ENCODE results near the gene CERS2. TPM values are rescaled to one million over a fixed set of nuclear protein-coding genes. Genes with fewer than 3 reads are reported as not detected.

The CERS2 gene
- total and polyA plus RNA-seq, 8 donors: 213 to 359 (median 260) TPM

DNA sequence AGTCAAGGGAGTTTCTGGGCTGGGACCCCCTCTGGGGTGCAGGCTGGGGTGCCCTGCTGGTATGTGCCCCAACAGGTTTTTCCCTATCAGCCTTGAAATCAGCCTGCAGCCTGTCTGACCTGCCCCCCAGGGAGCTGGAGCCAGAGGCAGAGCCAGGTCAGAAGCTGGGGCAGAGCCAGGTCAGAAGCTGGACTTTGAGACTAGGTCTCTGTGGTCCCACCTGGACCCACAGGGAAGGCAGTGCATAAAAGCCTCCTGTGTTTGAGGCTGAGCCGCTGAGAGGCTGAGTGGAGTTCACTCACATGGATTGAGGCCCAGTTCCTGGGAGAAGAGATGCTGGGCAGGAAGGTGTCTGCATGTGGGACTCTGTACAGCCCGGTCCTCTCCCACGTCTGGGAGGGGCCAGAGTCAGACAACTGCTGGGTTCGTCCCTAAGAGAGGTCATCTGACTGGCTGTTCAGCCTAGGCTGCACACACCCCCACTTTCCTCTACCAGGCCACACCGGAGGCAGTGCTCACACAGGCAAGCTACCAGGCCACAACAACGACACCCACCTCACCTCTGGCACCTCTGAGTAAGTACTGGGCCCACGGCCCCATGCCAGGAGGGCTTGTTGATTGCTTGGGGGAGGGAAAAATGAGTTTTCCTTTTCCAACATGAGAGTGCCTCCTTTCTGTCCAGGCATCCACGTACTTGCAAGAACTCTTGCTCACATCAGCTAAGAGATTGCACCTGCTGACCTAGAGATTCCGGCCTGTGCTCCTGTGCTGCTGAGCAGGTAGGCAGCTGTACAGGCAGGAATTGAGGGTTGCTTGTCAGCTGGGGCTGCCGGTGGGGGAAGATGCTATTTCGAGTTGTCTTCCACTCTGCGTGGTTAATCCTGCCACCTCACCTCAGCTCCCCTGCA is 7.4 kb upstream of the CERS2 start, which contains the start of gene ANXA9:
Gene ANXA9, plus strand, starts transcription at position 488 of the 908 bp plus-strand sequence. CDS start 814 bp downstream, outside the sequence.
- H3K4me1 ChIP-seq: peaks cover 17 to 33% of the 10 kb centered on the region in 2 donors
- intact Hi-C loops (cut with DNase I): no loop called here
- H3K36me3 ChIP-seq: no peaks in the 10 kb centered on the region
- ATAC-seq (peak; percentile 59), DNase-seq (peak in 1 of 4 donors; percentile 61)
- peak within 1 kb of the TSS in 1 of 2 donors; percentile 7 for H3K27ac ChIP-seq
- H3K27me3 ChIP-seq: no peaks in the 10 kb centered on the region
- H3K4me3 ChIP-seq: no peak within 1 kb of the TSS
- TF ChIP-seq, protein P1, sequence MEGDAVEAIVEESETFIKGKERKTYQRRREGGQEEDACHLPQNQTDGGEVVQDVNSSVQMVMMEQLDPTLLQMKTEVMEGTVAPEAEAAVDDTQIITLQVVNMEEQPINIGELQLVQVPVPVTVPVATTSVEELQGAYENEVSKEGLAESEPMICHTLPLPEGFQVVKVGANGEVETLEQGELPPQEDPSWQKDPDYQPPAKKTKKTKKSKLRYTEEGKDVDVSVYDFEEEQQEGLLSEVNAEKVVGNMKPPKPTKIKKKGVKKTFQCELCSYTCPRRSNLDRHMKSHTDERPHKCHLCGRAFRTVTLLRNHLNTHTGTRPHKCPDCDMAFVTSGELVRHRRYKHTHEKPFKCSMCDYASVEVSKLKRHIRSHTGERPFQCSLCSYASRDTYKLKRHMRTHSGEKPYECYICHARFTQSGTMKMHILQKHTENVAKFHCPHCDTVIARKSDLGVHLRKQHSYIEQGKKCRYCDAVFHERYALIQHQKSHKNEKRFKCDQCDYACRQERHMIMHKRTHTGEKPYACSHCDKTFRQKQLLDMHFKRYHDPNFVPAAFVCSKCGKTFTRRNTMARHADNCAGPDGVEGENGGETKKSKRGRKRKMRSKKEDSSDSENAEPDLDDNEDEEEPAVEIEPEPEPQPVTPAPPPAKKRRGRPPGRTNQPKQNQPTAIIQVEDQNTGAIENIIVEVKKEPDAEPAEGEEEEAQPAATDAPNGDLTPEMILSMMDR (IDR thresholded peaks at IDR 0.05): no peak
- no peaks in the 10 kb centered on the region for H3K9me3 ChIP-seq

DNA sequence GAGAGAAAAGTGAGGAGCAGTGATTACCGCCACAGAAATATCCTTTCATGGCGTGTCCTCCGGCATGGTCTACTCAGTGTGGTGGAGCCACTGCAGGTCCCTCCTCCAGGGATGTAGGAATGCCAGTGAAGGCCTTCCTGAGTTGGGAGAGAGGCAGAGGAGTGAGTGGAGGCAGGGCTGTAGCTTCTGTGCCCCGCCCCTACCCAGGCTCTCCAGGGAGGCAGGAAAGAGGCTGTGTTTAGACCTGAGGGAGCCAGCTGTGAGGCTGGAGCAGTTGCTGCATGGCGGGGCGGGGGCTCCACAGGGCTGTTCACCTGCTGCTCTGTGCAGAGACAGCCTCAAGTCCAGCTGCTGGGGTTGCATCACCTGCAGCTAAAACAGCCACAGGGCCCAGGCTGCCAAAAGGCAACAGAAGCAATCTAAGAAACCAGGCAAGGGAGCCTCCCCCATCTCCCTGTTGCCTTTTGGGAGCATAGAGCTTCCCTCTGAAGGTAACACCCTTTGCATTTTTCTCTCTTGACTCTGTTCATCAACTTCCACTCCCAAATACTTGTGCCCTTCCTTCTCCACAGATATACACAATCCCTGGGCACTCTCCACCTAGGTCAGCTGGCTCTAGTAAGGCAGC is 6.7 kb upstream of the CERS2 start:
- Histone ChIP-seq H3K36me3 (no peaks in the 10 kb centered on the region), H3K4me3 (no peak overlapping the region), H3K9me3 (no peaks in the 10 kb centered on the region), H3K4me1 (peaks cover 24 to 41% of the 10 kb centered on the region in 2 donors), H3K27ac (peak overlapping the region in 1 of 2 donors; percentile 7), H3K27me3 (no peaks in the 10 kb centered on the region)
- TF ChIP-seq, protein P1 (IDR thresholded peaks at IDR 0.05): no peak
- ATAC-seq: peak; percentile 71
- intact Hi-C loops (cut with DNase I): no loop called here
- peak in 1 of 4 donors; percentile 65 for DNase-seq

DNA sequence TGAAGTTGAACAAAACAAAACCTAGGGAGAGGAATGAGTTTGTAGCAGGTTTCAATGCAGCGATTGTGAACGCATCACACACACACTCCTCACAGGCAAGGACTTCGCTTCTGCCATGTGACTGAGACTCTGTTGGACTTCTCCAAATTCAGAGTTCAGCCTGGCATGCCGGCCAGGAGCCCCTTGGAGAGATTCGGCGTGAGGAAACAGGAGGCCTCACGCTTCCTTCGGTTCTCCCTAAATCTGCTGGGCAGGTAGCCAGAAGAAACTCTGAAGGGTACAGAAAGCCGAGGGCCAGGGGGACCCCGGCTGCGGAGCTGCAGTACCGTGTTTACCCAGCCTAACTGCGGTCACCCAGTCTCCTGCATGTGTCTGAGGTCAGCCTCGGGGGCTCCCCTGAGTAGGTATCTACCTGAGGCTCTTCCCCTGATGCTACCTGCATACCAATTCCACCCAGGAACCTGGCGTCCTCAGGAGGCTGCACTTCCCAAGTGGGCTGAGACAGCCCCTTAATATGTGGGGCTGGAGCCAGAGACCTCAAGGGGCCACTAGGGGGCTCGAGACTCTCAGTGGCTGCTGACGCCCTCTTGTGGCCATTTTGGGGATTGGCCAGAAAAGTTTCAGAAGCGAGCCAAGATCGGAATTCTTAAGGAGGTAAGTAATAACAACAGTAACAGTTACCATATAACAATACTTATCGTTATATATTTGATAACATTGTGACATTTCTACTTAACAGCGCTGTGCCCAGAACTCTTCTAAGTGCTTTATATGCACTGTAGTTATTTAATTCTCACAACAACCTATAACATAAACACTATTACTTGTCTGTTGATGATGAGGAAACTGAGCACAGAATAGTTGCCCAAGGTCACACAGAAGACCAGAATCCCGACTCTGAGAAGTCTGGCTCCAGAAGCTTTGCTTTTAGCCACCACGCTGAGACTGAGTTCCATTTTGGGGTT is 4.7 kb upstream of the CERS2 start:
- H3K27ac ChIP-seq: peak overlapping the region; percentile 58 to 92
- H3K27me3 ChIP-seq: no peaks in the 10 kb centered on the region
- DNase-seq: peak; percentile 83 to 93 (median 86)
- H3K4me3 ChIP-seq: peak overlapping the region; percentile 1 to 35
- H3K36me3 ChIP-seq: no peaks in the 10 kb centered on the region
- peak; percentile 51 for ATAC-seq
- H3K9me3 ChIP-seq: no peaks in the 10 kb centered on the region
- TF ChIP-seq, protein P1 (IDR thresholded peaks at IDR 0.05): peak; percentile 99 to 100
- H3K4me1 ChIP-seq: peaks cover 24 to 56% of the 10 kb centered on the region in 2 donors
- intact Hi-C loops (cut with DNase I): no loop called here

GRCh38 chr1:150976879-150977694 is 2.5 kb upstream of the CERS2 start:
- peaks cover 35 to 73% of the 10 kb centered on the region in 2 donors for H3K4me1 ChIP-seq
- H3K36me3 ChIP-seq: no peaks in the 10 kb centered on the region

More at GRCh38 chr1:150976879-150977694, 2.5 kb upstream of the CERS2 start:
- intact Hi-C loops (cut with DNase I): no loop called here
- H3K9me3 ChIP-seq: no peaks in the 10 kb centered on the region
- DNase-seq (peak in 3 of 4 donors; percentile 62 to 97 (median 95)), ATAC-seq (peak; percentile 73)
- H3K27me3 ChIP-seq: no peaks in the 10 kb centered on the region
- TF ChIP-seq, protein P1 (IDR thresholded peaks at IDR 0.05): no peak
- peak overlapping the region in 1 of 2 donors; percentile 27 for H3K4me3 ChIP-seq
- H3K27ac ChIP-seq: peak overlapping the region; percentile 84 to 92

All from left lung (tissue), 10 donors.